NCI-H345 treated with DMSO at 0.1 percent for 48 hours (cell line): ENCODE results near the gene CDKAL1.
A peak's percentile ranks its signal among the peaks of the same experiment; 100 is the strongest.

Source experiments
- DNase-seq: peaks from one replicate; lab custom pipeline; 2025; ENCODE audit not compliant: unreplicated experiment; lab: John Stamatoyannopoulos, UW

CDKAL1 gene

GRCh38 chr6:20670750-20671149, 136.5 kb downstream of the CDKAL1 start:
- DNase-seq, result no peak

GRCh38 chr6:20672038-20672437, 137.8 kb downstream of the CDKAL1 start:
- no peak for DNase-seq

GRCh38 chr6:20673458-20673857, 139.2 kb downstream of the CDKAL1 start:
- no peak for DNase-seq

GRCh38 chr6:20674664-20675063, 140.4 kb downstream of the CDKAL1 start:
- DNase-seq, result no peak

- DNase-seq, result no peak
These were observed 144.6 kb downstream of the CDKAL1 start for GRCh38 chr6:20678831-20679352.

- DNase-seq, result no peak
These were observed 146.5 kb downstream of the CDKAL1 start for GRCh38 chr6:20680697-20681165.

- no peak for DNase-seq
These were observed 147.0 kb downstream of the CDKAL1 start for GRCh38 chr6:20681243-20681684.

- DNase-seq, result no peak
These were observed 150.2 kb downstream of the CDKAL1 start for GRCh38 chr6:20684474-20684873.

- DNase-seq, result peak; percentile 70
These were observed 151.9 kb downstream of the CDKAL1 start for GRCh38 chr6:20686142-20686541.

- no peak for DNase-seq
These were observed 153.2 kb downstream of the CDKAL1 start for GRCh38 chr6:20687494-20687893.

GRCh38 chr6:20688710-20689500, 154.6 kb downstream of the CDKAL1 start:
- peak; percentile 67 for DNase-seq

GRCh38 chr6:20691185-20691584, 156.9 kb downstream of the CDKAL1 start:
- DNase-seq, result peak; percentile 84

GRCh38 chr6:20692023-20692422, 157.8 kb downstream of the CDKAL1 start:
- no peak for DNase-seq

- DNase-seq, result no peak
These were observed 159.3 kb downstream of the CDKAL1 start for GRCh38 chr6:20693466-20694063.

- DNase-seq, result no peak
These were observed 162.4 kb downstream of the CDKAL1 start for GRCh38 chr6:20696676-20697075.

GRCh38 chr6:20698675-20699074, 164.4 kb downstream of the CDKAL1 start:
- DNase-seq, result no peak

- no peak for DNase-seq
These were observed 165.1 kb downstream of the CDKAL1 start for GRCh38 chr6:20699402-20699801.

- peak; percentile 49 for DNase-seq
These were observed 166.1 kb downstream of the CDKAL1 start for GRCh38 chr6:20700375-20700774.

- DNase-seq, result no peak
These were observed 168.1 kb downstream of the CDKAL1 start for GRCh38 chr6:20702366-20702765.

GRCh38 chr6:20703049-20703448, 168.8 kb downstream of the CDKAL1 start:
- no peak for DNase-seq

- no peak for DNase-seq
These were observed 170.2 kb downstream of the CDKAL1 start for GRCh38 chr6:20704325-20705025.

GRCh38 chr6:20705741-20706140, 171.5 kb downstream of the CDKAL1 start:
- peak; percentile 44 for DNase-seq
